ENCODE results near the gene SEPTIN10. TPM values are rescaled to one million over a fixed set of nuclear protein-coding genes. Genes with fewer than 3 reads are reported as not detected.

Gene SEPTIN10
- total RNA-seq, 1 experiment from 2014 or later: 113 TPM

GRCh38 chr2:109575373-109575772, 38.4 kb downstream of the SEPTIN10 start:
- POLR2A ChIA-PET: no interaction called here
- intact Hi-C loops (cut with micrococcal nuclease): no loop called here
- H3K9me2 ChIP-seq (ENCODE audit: insufficient read depth): no peaks in the 10 kb centered on the region
- H3K4me2 ChIP-seq (ENCODE audit: low read length): no peak overlapping the region
- no peak overlapping the region for H2AFZ ChIP-seq (ENCODE audit: low read depth, low read length, poor library complexity, severe bottlenecking)
- no peak overlapping the region for H3K27ac ChIP-seq (ENCODE audit: low read depth, low read length)
- TF ChIP-seq CBX3 (IDR thresholded peaks at IDR 0.05; ENCODE audit: low read depth) (no peak), EGR1 (IDR thresholded peaks at IDR 0.05; ENCODE audit: low read depth) (no peak), ELF1 (IDR thresholded peaks at IDR 0.05; ENCODE audit: borderline replicate concordance, low read depth) (no peak), ATF3 (IDR thresholded peaks at IDR 0.05) (no peak)
- no peaks in the 10 kb centered on the region for H3K27me3 ChIP-seq (ENCODE audit: insufficient read depth, low read length)
- CTCF ChIA-PET: no interaction called here
- H3K9ac ChIP-seq (ENCODE audit: low read length): no peak overlapping the region
- ATAC-seq (no peak), DNase-seq (ENCODE audit: low read depth, low spot score) (no peak)
- H3K79me2 ChIP-seq (ENCODE audit: insufficient read depth, low read length): peaks cover 16% of the 10 kb centered on the region
- no peak overlapping the region for H3K4me3 ChIP-seq (replicated peaks in 1 of 2; ENCODE audit: low read depth in 1 of 2, low read length in 2 of 2)
- RAD21 ChIA-PET (ENCODE audit: low non-redundant PET in 1 of 2, low total read pairs in 2 of 2, uncharacterized antibody in 2 of 2, unreplicated experiment in 2 of 2): no interaction called here
- no peaks in the 10 kb centered on the region for H4K20me1 ChIP-seq (ENCODE audit: insufficient read depth)
- no TSS peak for BruUV-seq (replicated peaks)
- peaks cover 3 to 5% of the 10 kb centered on the region in 2 experiments; a peak in 1 of 4 replicates for H3K36me3 ChIP-seq (ENCODE audit: control insufficient read depth in 1 of 2, insufficient read depth in 2 of 2, low read length in 2 of 2)
- H3K9me3 ChIP-seq (ENCODE audit: control insufficient read depth in 1 of 2, insufficient read depth in 1 of 2, low read depth in 1 of 2, low read length in 2 of 2): no peaks in the 10 kb centered on the region
- H3K4me1 ChIP-seq (ENCODE audit: control insufficient read depth in 1 of 2, insufficient read depth in 2 of 2, low read length in 2 of 2): no peaks in the 10 kb centered on the region

- H3K79me2 ChIP-seq (ENCODE audit: insufficient read depth, low read length): no peaks in the 10 kb centered on the region; the same call in 1 of the 2 replicates
- H3K36me3 ChIP-seq (ENCODE audit: control insufficient read depth in 1 of 2, insufficient read depth in 2 of 2, low read length in 2 of 2): peaks cover 4 to 5% of the 10 kb centered on the region in 2 experiments; a peak in 1 of 4 replicates
- ChIA-PET CTCF (interaction anchor here (1.2 kb wide), 1 partner anchor 18 kb away, joined by 4 read pairs; no protein-coding TSS in a partner anchor), RAD21 (ENCODE audit: low non-redundant PET in 1 of 2, low total read pairs in 2 of 2, uncharacterized antibody in 2 of 2, unreplicated experiment in 2 of 2) (no interaction called here), POLR2A (no interaction called here)
- no peaks in the 10 kb centered on the region for H3K9me3 ChIP-seq (ENCODE audit: control insufficient read depth in 1 of 2, insufficient read depth in 1 of 2, low read depth in 1 of 2, low read length in 2 of 2)
- ATAC-seq (no peak), DNase-seq (ENCODE audit: low read depth, low spot score) (no peak)
- no peak overlapping the region for H2AFZ ChIP-seq (ENCODE audit: low read depth, low read length, poor library complexity, severe bottlenecking)
- no peaks in the 10 kb centered on the region for H4K20me1 ChIP-seq (ENCODE audit: insufficient read depth)
- no peaks in the 10 kb centered on the region for H3K27me3 ChIP-seq (ENCODE audit: insufficient read depth, low read length)
- BruUV-seq (replicated peaks): no TSS peak
- no peaks in the 10 kb centered on the region for H3K9me2 ChIP-seq (ENCODE audit: insufficient read depth)
- no peak overlapping the region for H3K4me3 ChIP-seq (replicated peaks in 1 of 2; ENCODE audit: low read depth in 1 of 2, low read length in 2 of 2)
- TF ChIP-seq ELF1 (IDR thresholded peaks at IDR 0.05; ENCODE audit: borderline replicate concordance, low read depth) (no peak), CTCF (IDR thresholded peaks at IDR 0.05 in 2 of 3, conservative IDR thresholded peaks at IDR 0.05 in 1 of 3; ENCODE audit: borderline replicate concordance in 1 of 3, insufficient read depth in 1 of 3, low read depth in 2 of 3, low read length in 2 of 3) (no peak)
- intact Hi-C loops (cut with micrococcal nuclease): loop anchor here (5.0 kb wide), 1 partner anchor 33 kb away; no protein-coding TSS in a partner anchor
- H3K27ac ChIP-seq (ENCODE audit: low read depth, low read length): no peak overlapping the region
- no peak overlapping the region for H3K4me2 ChIP-seq (ENCODE audit: low read length)
- peaks cover 8 to 41% of the 10 kb centered on the region in 2 experiments for H3K4me1 ChIP-seq (ENCODE audit: control insufficient read depth in 1 of 2, insufficient read depth in 2 of 2, low read length in 2 of 2)
- no peak overlapping the region for H3K9ac ChIP-seq (ENCODE audit: low read length)
Measured at GRCh38 chr2:109563980-109564550, 49.7 kb downstream of the SEPTIN10 start.
